ENCODE data around the gene STK38. TPM values are rescaled to one million over a fixed set of nuclear protein-coding genes. Genes with fewer than 3 reads are reported as not detected.
A peak's percentile ranks its signal among the peaks of the same experiment; 100 is the strongest.

STK38 gene
- total RNA-seq, 1 experiment from 2014 or later: 13.3 TPM

DNA sequence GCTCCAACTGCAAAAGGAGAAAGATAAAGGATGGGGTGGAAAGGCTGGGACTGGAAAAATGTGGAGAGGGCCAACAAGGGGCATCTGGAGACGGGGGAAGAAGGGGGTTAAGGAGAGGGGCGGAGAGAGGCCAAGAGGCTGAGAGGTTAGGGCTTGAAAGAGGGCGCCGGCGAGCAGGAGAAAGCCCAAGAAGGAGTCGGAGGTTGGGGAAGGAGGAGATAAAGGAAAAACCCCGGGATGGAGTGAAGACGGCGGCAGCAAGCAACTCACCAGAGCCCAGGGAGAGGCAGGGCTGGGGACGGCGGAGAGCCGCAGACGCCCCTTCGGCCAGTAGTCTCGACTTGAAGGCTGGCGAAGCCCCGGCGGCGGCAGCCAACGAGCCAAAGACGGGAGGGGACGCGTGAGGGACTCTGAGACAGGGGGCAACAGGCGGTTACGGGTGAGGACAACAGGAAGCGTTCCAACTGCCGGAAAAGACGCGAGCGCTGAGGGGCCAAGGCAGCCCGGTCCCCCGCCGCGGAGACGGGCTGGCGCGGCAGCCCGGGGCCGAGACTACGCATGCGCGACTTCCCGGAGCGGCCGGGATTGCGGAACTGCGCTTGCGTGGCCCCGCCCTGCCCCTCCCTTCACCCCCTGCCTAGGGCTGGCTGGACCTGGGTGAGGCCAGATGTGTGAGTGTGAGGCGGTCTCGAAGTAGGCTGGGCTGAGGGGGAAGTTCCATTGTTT, at the start of gene STK38 (continued):
- TF ChIP-seq, protein P1, sequence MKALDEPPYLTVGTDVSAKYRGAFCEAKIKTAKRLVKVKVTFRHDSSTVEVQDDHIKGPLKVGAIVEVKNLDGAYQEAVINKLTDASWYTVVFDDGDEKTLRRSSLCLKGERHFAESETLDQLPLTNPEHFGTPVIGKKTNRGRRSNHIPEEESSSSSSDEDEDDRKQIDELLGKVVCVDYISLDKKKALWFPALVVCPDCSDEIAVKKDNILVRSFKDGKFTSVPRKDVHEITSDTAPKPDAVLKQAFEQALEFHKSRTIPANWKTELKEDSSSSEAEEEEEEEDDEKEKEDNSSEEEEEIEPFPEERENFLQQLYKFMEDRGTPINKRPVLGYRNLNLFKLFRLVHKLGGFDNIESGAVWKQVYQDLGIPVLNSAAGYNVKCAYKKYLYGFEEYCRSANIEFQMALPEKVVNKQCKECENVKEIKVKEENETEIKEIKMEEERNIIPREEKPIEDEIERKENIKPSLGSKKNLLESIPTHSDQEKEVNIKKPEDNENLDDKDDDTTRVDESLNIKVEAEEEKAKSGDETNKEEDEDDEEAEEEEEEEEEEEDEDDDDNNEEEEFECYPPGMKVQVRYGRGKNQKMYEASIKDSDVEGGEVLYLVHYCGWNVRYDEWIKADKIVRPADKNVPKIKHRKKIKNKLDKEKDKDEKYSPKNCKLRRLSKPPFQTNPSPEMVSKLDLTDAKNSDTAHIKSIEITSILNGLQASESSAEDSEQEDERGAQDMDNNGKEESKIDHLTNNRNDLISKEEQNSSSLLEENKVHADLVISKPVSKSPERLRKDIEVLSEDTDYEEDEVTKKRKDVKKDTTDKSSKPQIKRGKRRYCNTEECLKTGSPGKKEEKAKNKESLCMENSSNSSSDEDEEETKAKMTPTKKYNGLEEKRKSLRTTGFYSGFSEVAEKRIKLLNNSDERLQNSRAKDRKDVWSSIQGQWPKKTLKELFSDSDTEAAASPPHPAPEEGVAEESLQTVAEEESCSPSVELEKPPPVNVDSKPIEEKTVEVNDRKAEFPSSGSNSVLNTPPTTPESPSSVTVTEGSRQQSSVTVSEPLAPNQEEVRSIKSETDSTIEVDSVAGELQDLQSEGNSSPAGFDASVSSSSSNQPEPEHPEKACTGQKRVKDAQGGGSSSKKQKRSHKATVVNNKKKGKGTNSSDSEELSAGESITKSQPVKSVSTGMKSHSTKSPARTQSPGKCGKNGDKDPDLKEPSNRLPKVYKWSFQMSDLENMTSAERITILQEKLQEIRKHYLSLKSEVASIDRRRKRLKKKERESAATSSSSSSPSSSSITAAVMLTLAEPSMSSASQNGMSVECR (CRISPR knock-in tag; IDR thresholded peaks at IDR 0.05; ENCODE audit: borderline replicate concordance): peak; percentile 74; the same call in 1 of the 2 replicates

DNA sequence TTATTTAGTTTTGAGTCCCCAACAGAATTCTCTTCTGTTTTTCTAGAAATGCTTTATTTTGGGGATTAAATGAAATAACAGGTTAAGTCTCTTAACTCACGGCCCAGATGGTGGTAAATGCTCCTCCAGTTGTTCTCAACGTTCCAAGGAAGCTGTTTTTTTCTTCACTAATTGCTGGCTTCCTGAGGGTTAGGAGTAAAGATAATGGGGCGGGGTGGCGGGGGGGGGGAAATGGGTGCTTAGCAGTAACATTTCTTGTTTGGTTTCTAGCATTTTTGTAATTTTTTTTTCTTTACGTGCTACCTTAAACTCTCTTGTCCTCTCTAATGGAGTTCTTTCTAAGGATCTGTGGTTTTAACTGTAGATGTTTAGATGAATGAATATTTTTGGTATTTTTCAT, 49.1 kb upstream of the STK38 start:
- peaks cover 44% of the 10 kb centered on the region for H3K4me1 Mint-ChIP-seq
- POLR2A ChIA-PET: no interaction called here
- TF ChIP-seq, protein P2, sequence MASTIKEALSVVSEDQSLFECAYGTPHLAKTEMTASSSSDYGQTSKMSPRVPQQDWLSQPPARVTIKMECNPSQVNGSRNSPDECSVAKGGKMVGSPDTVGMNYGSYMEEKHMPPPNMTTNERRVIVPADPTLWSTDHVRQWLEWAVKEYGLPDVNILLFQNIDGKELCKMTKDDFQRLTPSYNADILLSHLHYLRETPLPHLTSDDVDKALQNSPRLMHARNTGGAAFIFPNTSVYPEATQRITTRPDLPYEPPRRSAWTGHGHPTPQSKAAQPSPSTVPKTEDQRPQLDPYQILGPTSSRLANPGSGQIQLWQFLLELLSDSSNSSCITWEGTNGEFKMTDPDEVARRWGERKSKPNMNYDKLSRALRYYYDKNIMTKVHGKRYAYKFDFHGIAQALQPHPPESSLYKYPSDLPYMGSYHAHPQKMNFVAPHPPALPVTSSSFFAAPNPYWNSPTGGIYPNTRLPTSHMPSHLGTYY (CRISPR knock-in tag; IDR thresholded peaks at IDR 0.05): no peak
- TF ChIP-seq ETV6 (CRISPR knock-in tag; IDR thresholded peaks at IDR 0.05) (no peak), ZNF671 (CRISPR knock-in tag; IDR thresholded peaks at IDR 0.05) (no peak), ZNF317 (CRISPR knock-in tag; IDR thresholded peaks at IDR 0.05; ENCODE audit: borderline replicate concordance, low read depth) (no peak), RORB (CRISPR knock-in tag; IDR thresholded peaks at IDR 0.05) (no peak), FOXK1 (CRISPR knock-in tag; IDR thresholded peaks at IDR 0.05) (no peak), ZBTB21 (CRISPR knock-in tag; IDR thresholded peaks at IDR 0.05; ENCODE audit: borderline replicate concordance) (no peak), SMAD3 (CRISPR knock-in tag; IDR thresholded peaks at IDR 0.05; ENCODE audit: borderline replicate concordance) (no peak), ZNF263 (CRISPR knock-in tag; IDR thresholded peaks at IDR 0.05; ENCODE audit: low read depth) (no peak)
- TF ChIP-seq, protein P3, sequence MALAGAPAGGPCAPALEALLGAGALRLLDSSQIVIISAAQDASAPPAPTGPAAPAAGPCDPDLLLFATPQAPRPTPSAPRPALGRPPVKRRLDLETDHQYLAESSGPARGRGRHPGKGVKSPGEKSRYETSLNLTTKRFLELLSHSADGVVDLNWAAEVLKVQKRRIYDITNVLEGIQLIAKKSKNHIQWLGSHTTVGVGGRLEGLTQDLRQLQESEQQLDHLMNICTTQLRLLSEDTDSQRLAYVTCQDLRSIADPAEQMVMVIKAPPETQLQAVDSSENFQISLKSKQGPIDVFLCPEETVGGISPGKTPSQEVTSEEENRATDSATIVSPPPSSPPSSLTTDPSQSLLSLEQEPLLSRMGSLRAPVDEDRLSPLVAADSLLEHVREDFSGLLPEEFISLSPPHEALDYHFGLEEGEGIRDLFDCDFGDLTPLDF (CRISPR knock-in tag; IDR thresholded peaks at IDR 0.05): no peak
- TF ChIP-seq, protein P4, sequence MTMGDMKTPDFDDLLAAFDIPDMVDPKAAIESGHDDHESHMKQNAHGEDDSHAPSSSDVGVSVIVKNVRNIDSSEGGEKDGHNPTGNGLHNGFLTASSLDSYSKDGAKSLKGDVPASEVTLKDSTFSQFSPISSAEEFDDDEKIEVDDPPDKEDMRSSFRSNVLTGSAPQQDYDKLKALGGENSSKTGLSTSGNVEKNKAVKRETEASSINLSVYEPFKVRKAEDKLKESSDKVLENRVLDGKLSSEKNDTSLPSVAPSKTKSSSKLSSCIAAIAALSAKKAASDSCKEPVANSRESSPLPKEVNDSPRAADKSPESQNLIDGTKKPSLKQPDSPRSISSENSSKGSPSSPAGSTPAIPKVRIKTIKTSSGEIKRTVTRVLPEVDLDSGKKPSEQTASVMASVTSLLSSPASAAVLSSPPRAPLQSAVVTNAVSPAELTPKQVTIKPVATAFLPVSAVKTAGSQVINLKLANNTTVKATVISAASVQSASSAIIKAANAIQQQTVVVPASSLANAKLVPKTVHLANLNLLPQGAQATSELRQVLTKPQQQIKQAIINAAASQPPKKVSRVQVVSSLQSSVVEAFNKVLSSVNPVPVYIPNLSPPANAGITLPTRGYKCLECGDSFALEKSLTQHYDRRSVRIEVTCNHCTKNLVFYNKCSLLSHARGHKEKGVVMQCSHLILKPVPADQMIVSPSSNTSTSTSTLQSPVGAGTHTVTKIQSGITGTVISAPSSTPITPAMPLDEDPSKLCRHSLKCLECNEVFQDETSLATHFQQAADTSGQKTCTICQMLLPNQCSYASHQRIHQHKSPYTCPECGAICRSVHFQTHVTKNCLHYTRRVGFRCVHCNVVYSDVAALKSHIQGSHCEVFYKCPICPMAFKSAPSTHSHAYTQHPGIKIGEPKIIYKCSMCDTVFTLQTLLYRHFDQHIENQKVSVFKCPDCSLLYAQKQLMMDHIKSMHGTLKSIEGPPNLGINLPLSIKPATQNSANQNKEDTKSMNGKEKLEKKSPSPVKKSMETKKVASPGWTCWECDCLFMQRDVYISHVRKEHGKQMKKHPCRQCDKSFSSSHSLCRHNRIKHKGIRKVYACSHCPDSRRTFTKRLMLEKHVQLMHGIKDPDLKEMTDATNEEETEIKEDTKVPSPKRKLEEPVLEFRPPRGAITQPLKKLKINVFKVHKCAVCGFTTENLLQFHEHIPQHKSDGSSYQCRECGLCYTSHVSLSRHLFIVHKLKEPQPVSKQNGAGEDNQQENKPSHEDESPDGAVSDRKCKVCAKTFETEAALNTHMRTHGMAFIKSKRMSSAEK (CRISPR knock-in tag; IDR thresholded peaks at IDR 0.05; ENCODE audit: borderline replicate concordance): no peak
- TF ChIP-seq, protein P5, sequence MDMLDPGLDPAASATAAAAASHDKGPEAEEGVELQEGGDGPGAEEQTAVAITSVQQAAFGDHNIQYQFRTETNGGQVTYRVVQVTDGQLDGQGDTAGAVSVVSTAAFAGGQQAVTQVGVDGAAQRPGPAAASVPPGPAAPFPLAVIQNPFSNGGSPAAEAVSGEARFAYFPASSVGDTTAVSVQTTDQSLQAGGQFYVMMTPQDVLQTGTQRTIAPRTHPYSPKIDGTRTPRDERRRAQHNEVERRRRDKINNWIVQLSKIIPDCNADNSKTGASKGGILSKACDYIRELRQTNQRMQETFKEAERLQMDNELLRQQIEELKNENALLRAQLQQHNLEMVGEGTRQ (CRISPR knock-in tag; IDR thresholded peaks at IDR 0.05): no peak
- TF ChIP-seq, protein P6, sequence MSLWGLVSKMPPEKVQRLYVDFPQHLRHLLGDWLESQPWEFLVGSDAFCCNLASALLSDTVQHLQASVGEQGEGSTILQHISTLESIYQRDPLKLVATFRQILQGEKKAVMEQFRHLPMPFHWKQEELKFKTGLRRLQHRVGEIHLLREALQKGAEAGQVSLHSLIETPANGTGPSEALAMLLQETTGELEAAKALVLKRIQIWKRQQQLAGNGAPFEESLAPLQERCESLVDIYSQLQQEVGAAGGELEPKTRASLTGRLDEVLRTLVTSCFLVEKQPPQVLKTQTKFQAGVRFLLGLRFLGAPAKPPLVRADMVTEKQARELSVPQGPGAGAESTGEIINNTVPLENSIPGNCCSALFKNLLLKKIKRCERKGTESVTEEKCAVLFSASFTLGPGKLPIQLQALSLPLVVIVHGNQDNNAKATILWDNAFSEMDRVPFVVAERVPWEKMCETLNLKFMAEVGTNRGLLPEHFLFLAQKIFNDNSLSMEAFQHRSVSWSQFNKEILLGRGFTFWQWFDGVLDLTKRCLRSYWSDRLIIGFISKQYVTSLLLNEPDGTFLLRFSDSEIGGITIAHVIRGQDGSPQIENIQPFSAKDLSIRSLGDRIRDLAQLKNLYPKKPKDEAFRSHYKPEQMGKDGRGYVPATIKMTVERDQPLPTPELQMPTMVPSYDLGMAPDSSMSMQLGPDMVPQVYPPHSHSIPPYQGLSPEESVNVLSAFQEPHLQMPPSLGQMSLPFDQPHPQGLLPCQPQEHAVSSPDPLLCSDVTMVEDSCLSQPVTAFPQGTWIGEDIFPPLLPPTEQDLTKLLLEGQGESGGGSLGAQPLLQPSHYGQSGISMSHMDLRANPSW (CRISPR knock-in tag; conservative IDR thresholded peaks at IDR 0.05; ENCODE audit: low read depth): no peak
- TF ChIP-seq, protein P7, sequence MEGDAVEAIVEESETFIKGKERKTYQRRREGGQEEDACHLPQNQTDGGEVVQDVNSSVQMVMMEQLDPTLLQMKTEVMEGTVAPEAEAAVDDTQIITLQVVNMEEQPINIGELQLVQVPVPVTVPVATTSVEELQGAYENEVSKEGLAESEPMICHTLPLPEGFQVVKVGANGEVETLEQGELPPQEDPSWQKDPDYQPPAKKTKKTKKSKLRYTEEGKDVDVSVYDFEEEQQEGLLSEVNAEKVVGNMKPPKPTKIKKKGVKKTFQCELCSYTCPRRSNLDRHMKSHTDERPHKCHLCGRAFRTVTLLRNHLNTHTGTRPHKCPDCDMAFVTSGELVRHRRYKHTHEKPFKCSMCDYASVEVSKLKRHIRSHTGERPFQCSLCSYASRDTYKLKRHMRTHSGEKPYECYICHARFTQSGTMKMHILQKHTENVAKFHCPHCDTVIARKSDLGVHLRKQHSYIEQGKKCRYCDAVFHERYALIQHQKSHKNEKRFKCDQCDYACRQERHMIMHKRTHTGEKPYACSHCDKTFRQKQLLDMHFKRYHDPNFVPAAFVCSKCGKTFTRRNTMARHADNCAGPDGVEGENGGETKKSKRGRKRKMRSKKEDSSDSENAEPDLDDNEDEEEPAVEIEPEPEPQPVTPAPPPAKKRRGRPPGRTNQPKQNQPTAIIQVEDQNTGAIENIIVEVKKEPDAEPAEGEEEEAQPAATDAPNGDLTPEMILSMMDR (IDR thresholded peaks at IDR 0.05): no peak

More for the DNA sequence above, 49.1 kb upstream of the STK38 start:
- CTCF ChIA-PET: no interaction called here
- DNase-seq (ENCODE audit: low spot score) (no peak), ATAC-seq (no peak)
- Mint-ChIP-seq H3K4me3 (peak overlapping the region; percentile 98), H3K27me3 (ENCODE audit: low read depth) (peaks cover 4% of the 10 kb centered on the region), H3K9me3 (no peaks in the 10 kb centered on the region), H3K36me3 (peaks cover 72% of the 10 kb centered on the region), H3K27ac (peak overlapping the region; percentile 94)
